Right lobe of liver (tissue), 4 donors: Measurements from ENCODE around the gene AXIN2.

Experiments
- POLR2A ChIP-seq: fragments of 450-650 bp; IDR thresholded peaks from one replicate; pipeline ENCODE4 v1.6.1; 2017; ENCODE audit warnings: antibody characterized with exemption, mild to moderate bottlenecking
- TF ChIP-seq, protein P1 (sequence below), 4 donors: fragments of 200-600 bp in 3 of 4; fragments of 450-650 bp in 1 of 4; IDR thresholded peaks; one replicate each; pipeline versions ENCODE4 v1.5.1 to v1.8.0; 2016 to 2022; ENCODE audit warnings: antibody characterized with exemption in 4 of 4, mild to moderate bottlenecking in 2 of 4
- donor health status: DM: no; HTN: no; CAD: no.
- donor health status: DM: no; HTN: no; CAD: no.
- donor health status: DM: no; HTN: yes; CAD: no.

DNA sequence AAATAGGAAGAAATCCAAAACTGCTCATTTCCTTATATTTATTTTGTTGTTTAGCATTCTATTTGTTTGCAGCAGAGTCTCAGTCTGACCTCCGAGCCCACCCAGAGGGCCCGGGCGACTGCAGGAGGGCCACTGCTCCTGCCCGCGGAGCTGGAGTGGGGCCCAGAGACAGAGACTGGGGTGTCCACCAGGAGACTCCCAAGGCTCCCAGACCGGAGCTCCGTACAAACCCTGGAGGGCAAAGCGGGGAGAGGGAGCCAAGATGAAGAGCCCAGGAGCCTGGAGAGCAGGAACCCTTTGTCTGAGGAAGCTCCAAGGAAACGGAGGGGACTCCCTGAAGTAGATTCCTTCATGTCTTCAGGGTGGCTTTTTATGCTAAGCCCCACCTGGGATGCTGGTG is 57.9 kb downstream of the AXIN2 start:
- TF ChIP-seq, protein P1, sequence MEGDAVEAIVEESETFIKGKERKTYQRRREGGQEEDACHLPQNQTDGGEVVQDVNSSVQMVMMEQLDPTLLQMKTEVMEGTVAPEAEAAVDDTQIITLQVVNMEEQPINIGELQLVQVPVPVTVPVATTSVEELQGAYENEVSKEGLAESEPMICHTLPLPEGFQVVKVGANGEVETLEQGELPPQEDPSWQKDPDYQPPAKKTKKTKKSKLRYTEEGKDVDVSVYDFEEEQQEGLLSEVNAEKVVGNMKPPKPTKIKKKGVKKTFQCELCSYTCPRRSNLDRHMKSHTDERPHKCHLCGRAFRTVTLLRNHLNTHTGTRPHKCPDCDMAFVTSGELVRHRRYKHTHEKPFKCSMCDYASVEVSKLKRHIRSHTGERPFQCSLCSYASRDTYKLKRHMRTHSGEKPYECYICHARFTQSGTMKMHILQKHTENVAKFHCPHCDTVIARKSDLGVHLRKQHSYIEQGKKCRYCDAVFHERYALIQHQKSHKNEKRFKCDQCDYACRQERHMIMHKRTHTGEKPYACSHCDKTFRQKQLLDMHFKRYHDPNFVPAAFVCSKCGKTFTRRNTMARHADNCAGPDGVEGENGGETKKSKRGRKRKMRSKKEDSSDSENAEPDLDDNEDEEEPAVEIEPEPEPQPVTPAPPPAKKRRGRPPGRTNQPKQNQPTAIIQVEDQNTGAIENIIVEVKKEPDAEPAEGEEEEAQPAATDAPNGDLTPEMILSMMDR (IDR thresholded peaks at IDR 0.05) = no peak
- TF ChIP-seq POLR2A = no peak
